HepG2 (cell line): ENCODE measurements around the gene CACTIN. TPM values are rescaled to one million over a fixed set of nuclear protein-coding genes. Genes with fewer than 3 reads are reported as not detected.

Experiments
- ATAC-seq: fragments of 200-7000 bp; cut with Tn5 transposase; 3 replicates; pipeline ENCODE4 v1.9.1; 2020; ENCODE audit warnings: mild to moderate bottlenecking, moderate library complexity
- BruUV-seq: library from RNA; stranded (reverse); fragments of 400-500 nt; replicated peaks from 2 replicates; lab custom pipeline; 2021; lab: Mats Ljungman, UMichigan
- CTCF ChIA-PET: fragments of 300-600 bp; formaldehyde crosslinking; extraction: SDS; loops from one replicate; lab custom pipeline; 2021; ENCODE audit warnings: low total read pairs, inconsistent platforms, low intra/inter-chr PET ratio; lab: Yijun Ruan, JAX
- POLR2A ChIA-PET: fragments of 350-600 bp; sonication (Branson Sonifier 250); formaldehyde crosslinking; loops from one replicate; lab custom pipeline; 2020; ENCODE audit warnings: antibody characterized with exemption, inconsistent platforms; lab: Yijun Ruan, JAX
- DNase-seq: peaks from one replicate; pipeline ENCODE4 v3.0.0-alpha.2; 2015; ENCODE audit warnings: low spot score
- FAIRE-seq: peaks from 3 replicates; lab custom pipeline; 2011; peaks lifted over from hg19 to GRCh38; lab: Jason Lieb, UNC
- H2AFZ ChIP-seq: one replicate; pipeline ENCODE4 v1.6.1; 2011; ENCODE audit warnings: low read length, inconsistent platforms
- H3K27ac ChIP-seq: fragments of 300-600 bp; 3 replicates; pipeline ENCODE4 v1.8.0; 2011; ENCODE audit warnings: mixed run types, mild to moderate bottlenecking, mixed read lengths, low read length, inconsistent platforms; ENCODE audit not compliant: insufficient read depth; ENCODE audit errors: extremely low read length
- H3K27me3 ChIP-seq, 2 experiments: fragments of 200-600 bp in 1 of 2; 2 replicates in 1 of 2; 3 replicates in 1 of 2; pipeline versions ENCODE4 v1.6.0 to v1.8.0; 2011; ENCODE audit warnings: low read length in 2 of 2, mild to moderate bottlenecking in 2 of 2, moderate library complexity in 2 of 2, inconsistent platforms in 1 of 2; ENCODE audit not compliant: insufficient read depth in 2 of 2, control insufficient read depth in 1 of 2
- H3K36me3 ChIP-seq, 2 experiments: fragments of 200-600 bp in 1 of 2; replicated peaks in 1 of 2; 2 replicates in 1 of 2; 3 replicates in 1 of 2; pipeline versions ENCODE4 v1.5.1 to v1.8.0; 2011; ENCODE audit warnings: low read length in 2 of 2, inconsistent platforms in 1 of 2; ENCODE audit not compliant: insufficient read depth in 2 of 2, control insufficient read depth in 1 of 2
- H3K4me1 ChIP-seq: 2 replicates; pipeline ENCODE4 v1.5.1; 2012; ENCODE audit warnings: low read length, inconsistent platforms; ENCODE audit not compliant: insufficient read depth
- H3K4me2 ChIP-seq: 2 replicates; pipeline ENCODE4 v1.6.0; 2011; ENCODE audit warnings: low read depth, low read length, inconsistent platforms
- H3K4me3 ChIP-seq, 3 experiments: fragments of 200-600 bp in 1 of 3; sonication (generic), shearing (Covaris generic) in 1 of 3; replicated peaks in 1 of 3; 2 replicates each; pipeline ENCODE4 v1.5.1; 2011 to 2016; ENCODE audit warnings: low read length in 3 of 3, inconsistent platforms in 2 of 3, low read depth in 2 of 3, mild to moderate bottlenecking in 2 of 3, control low read depth in 1 of 3, mixed read lengths in 1 of 3; ENCODE audit not compliant: insufficient read depth in 1 of 3
- H3K79me2 ChIP-seq: one replicate; pipeline ENCODE4 v1.6.1; 2011; ENCODE audit warnings: low read length, inconsistent platforms; ENCODE audit not compliant: insufficient read depth
- H3K9ac ChIP-seq: 2 replicates; pipeline ENCODE4 v1.6.0; 2011; ENCODE audit warnings: mild to moderate bottlenecking, low read depth, low read length, inconsistent platforms; ENCODE audit not compliant: insufficient read depth
- H3K9me3 ChIP-seq: 2 replicates; pipeline ENCODE4 v1.5.1; 2012; ENCODE audit warnings: mild to moderate bottlenecking, low read length
- H4K20me1 ChIP-seq: 2 replicates; pipeline ENCODE4 v1.6.0; 2011; ENCODE audit warnings: inconsistent platforms, mild to moderate bottlenecking, low read length, moderate library complexity; ENCODE audit not compliant: insufficient read depth
- BCL6 ChIP-seq: IDR thresholded peaks from 2 replicates; pipeline ENCODE4 v1.6.1; 2016; ENCODE audit warnings: missing genetic modification reagents, missing compliant biosample characterization
- ELF1 ChIP-seq: sonication (generic); formaldehyde crosslinking; IDR thresholded peaks from 2 replicates; pipeline ENCODE4 v1.4.0; 2020; ENCODE audit warnings: missing genetic modification reagents
- GTF3A ChIP-seq: sonication (generic); formaldehyde crosslinking; conservative IDR thresholded peaks from 2 replicates; pipeline ENCODE4 v1.4.0; 2020; ENCODE audit warnings: mild to moderate bottlenecking, missing genetic modification reagents
- HNRNPL ChIP-seq: fragments of 200-400 bp; formaldehyde crosslinking; IDR thresholded peaks from 2 replicates; pipeline ENCODE4 v1.6.1; 2017; ENCODE audit warnings: mild to moderate bottlenecking, low read depth, low read length
- KAT2B ChIP-seq: fragments of 150-350 bp; IDR thresholded peaks from 2 replicates; pipeline ENCODE4 v1.6.1; 2014; ENCODE audit warnings: low read depth, low read length, borderline replicate concordance
- PHB2 ChIP-seq: fragments of 450-650 bp; IDR thresholded peaks from 2 replicates; pipeline ENCODE4 v1.6.1; 2018; ENCODE audit not compliant: partially characterized antibody
- PRPF4 ChIP-seq: fragments of 200-400 bp; formaldehyde crosslinking; IDR thresholded peaks from 2 replicates; pipeline ENCODE4 v1.6.1; 2016; ENCODE audit warnings: low read length, low read depth; ENCODE audit not compliant: poor library complexity, severe bottlenecking
- SP1 ChIP-seq, 2 experiments: fragments of 450-650 bp in 1 of 2; sonication (generic) in 1 of 2; formaldehyde crosslinking in 1 of 2; IDR thresholded peaks; 2 replicates each; pipeline versions ENCODE4 v1.4.0 to v1.6.1; 2016 to 2020; ENCODE audit warnings: missing genetic modification reagents in 1 of 2
- ZBTB7A ChIP-seq: sonication (generic); formaldehyde crosslinking; IDR thresholded peaks from 2 replicates; pipeline ENCODE4 v1.8.0; 2022; ENCODE audit warnings: mild to moderate bottlenecking, missing genetic modification reagents
- WGBS: methylation state at CpG from one replicate; pipeline ENCODE4 v1.1.6; 2017; ENCODE audit warnings: low lambda C conversion rate; 5-methylcytosine and 5-hydroxymethylcytosine counted together
- in situ Hi-C: cut with HindIII; loops from 2 replicates; pipeline ENCODE4 v1.10.0; 2017; ENCODE audit warnings: low pct_unique_long_range_greater_than_20kb; ENCODE audit not compliant: extremely low pct_ligation_motif_present
- intact Hi-C: fragments of 100-400 bp; cut with micrococcal nuclease; formaldehyde crosslinking; loops from one replicate; pipeline ENCODE4 v1.10.0; 2022; ENCODE audit not compliant: unreplicated experiment
- polyA plus RNA-seq, 8 experiments: library from polyadenylated mRNA; depleted of rRNA in 3 of 8; stranded (reverse) in 7 of 8; unstranded in 1 of 8; fragments of >200 nt; fragmentation: Illumina TruSeq in 4 of 8; extraction: Trizol in 4 of 8; gene quantifications; 2 replicates each; pipeline versions ENCODE4 v1.2.1 to v1.2.3, GENCODE V29; 2011 to 2016; ENCODE audit warnings: low read depth in 4 of 8, missing spikeins in 1 of 8, mixed read lengths in 1 of 8; ENCODE audit not compliant: insufficient read depth in 1 of 8
- total RNA-seq, 5 experiments: library from RNA; depleted of rRNA; stranded (reverse); fragments of >200 nt; fragmentation: Illumina TruSeq; extraction: Trizol; gene quantifications; 2 replicates each; pipeline ENCODE4 v1.2.3, GENCODE V29; 2016; ENCODE audit warnings: low read depth in 1 of 5
- TF ChIP-seq, protein P1 (sequence below): sonication (generic); formaldehyde crosslinking; IDR thresholded peaks from 2 replicates; pipeline ENCODE4 v1.5.1; 2020; ENCODE audit warnings: mild to moderate bottlenecking, missing genetic modification reagents, moderate library complexity
- TF ChIP-seq, protein P2 (sequence below): sonication (generic); formaldehyde crosslinking; conservative IDR thresholded peaks from 2 replicates; pipeline ENCODE4 v1.4.0; 2020; ENCODE audit warnings: missing genetic modification reagents
- TF ChIP-seq, protein P3 (sequence below): sonication (generic); formaldehyde crosslinking; IDR thresholded peaks from 2 replicates; pipeline ENCODE4 v1.4.0; 2020; ENCODE audit warnings: missing genetic modification reagents
- TF ChIP-seq, protein P4 (sequence below): IDR thresholded peaks from 2 replicates; pipeline ENCODE4 v1.6.1; 2016; ENCODE audit warnings: low read depth

The CACTIN gene
- total and polyA plus RNA-seq, 2 of the 13 experiments (the other 11 are each of a cell fraction or from before 2014, with no cell fraction given), result 10.0 to 16.6 TPM

DNA sequence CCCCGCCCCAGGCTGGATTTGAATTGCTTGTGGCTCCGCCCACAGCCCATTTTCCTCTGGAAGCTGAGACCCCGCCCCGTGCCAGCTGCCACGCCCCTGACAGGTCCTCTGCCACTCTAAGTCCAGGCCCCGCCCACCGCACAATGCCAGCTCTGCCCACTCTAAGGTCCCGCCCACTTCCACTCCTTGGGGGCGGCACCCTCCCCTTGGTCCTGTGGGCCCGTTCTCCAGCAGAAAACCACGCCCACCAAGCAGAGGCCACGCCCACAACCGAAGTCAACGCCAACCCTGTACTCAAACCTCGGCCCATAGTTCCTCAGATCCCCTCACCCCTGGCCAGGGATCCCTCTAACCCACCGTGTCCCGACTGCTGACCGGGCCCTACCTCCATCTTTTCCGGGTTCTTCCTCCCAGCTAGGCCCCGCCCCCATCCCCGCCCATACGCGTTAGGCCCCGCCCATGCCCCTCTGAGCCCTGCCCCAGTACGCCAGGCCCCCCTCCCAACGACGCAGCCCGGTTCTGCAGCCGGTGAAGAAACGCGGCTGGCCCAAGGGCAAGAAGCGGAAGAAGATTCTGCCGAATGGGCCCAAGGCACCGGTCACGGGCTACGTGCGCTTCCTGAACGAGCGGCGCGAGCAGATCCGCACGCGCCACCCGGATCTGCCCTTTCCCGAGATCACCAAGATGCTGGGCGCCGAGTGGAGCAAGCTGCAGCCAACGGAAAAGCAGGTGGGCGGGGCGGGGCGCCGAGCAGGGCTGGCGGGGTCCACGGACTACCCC, 52.5 kb downstream of the CACTIN start:
- Histone ChIP-seq H3K27ac (peak overlapping the region; percentile 63), H2AFZ (no peak overlapping the region), H3K4me2 (peak overlapping the region; percentile 74), H3K4me3 (peak overlapping the region; percentile 81 to 94 (median 92); a peak in 4 of 6 replicates), H3K9me3 (no peaks in the 10 kb centered on the region), H4K20me1 (peaks cover 4% of the 10 kb centered on the region), H3K36me3 (no peaks in the 10 kb centered on the region; a peak in 1 of 5 replicates), H3K27me3 (no peaks in the 10 kb centered on the region), H3K79me2 (peaks cover 2% of the 10 kb centered on the region), H3K9ac (peak overlapping the region; percentile 87), H3K4me1 (peaks cover 34% of the 10 kb centered on the region)
- ChIA-PET CTCF (no interaction called here), POLR2A (interaction anchor here (0.9 to 1.0 kb wide), 2 partner anchors 9 to 73 kb away, joined by 3 read pairs; partner anchors contain the start of gene DOHH)
- DNase-seq (peak; percentile 85), ATAC-seq (peak; percentile 28), FAIRE-seq (peak; percentile 63)
- in situ Hi-C loops, result no loop called here
- intact Hi-C loops, result loop anchor here (5.0 kb wide), 1 partner anchor 67 kb away; the partner anchor contains the start of gene FZR1
- WGBS, result 83% methylated on average over 46 of the region's 55 CpGs
- BruUV-seq, result no TSS peak
- TF ChIP-seq PRPF4 (no peak), PHB2 (no peak), GTF3A (CRISPR knock-in tag) (no peak), BCL6 (CRISPR knock-in tag) (no peak), ELF1 (no peak), SP1 (IDR thresholded peaks at IDR 0.05) (peak; percentile 82), SP1 (CRISPR knock-in tag; IDR thresholded peaks at IDR 0.05) (peak; percentile 94), HNRNPL (peak; percentile 89), KAT2B (no peak), ZBTB7A (no peak)
- TF ChIP-seq, protein P1, sequence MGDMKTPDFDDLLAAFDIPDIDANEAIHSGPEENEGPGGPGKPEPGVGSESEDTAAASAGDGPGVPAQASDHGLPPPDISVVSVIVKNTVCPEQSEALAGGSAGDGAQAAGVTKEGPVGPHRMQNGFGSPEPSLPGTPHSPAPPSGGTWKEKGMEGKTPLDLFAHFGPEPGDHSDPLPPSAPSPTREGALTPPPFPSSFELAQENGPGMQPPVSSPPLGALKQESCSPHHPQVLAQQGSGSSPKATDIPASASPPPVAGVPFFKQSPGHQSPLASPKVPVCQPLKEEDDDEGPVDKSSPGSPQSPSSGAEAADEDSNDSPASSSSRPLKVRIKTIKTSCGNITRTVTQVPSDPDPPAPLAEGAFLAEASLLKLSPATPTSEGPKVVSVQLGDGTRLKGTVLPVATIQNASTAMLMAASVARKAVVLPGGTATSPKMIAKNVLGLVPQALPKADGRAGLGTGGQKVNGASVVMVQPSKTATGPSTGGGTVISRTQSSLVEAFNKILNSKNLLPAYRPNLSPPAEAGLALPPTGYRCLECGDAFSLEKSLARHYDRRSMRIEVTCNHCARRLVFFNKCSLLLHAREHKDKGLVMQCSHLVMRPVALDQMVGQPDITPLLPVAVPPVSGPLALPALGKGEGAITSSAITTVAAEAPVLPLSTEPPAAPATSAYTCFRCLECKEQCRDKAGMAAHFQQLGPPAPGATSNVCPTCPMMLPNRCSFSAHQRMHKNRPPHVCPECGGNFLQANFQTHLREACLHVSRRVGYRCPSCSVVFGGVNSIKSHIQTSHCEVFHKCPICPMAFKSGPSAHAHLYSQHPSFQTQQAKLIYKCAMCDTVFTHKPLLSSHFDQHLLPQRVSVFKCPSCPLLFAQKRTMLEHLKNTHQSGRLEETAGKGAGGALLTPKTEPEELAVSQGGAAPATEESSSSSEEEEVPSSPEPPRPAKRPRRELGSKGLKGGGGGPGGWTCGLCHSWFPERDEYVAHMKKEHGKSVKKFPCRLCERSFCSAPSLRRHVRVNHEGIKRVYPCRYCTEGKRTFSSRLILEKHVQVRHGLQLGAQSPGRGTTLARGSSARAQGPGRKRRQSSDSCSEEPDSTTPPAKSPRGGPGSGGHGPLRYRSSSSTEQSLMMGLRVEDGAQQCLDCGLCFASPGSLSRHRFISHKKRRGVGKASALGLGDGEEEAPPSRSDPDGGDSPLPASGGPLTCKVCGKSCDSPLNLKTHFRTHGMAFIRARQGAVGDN (CRISPR knock-in tag), result peak; percentile 31; the same call in 1 of the 2 replicates
- TF ChIP-seq, protein P2, sequence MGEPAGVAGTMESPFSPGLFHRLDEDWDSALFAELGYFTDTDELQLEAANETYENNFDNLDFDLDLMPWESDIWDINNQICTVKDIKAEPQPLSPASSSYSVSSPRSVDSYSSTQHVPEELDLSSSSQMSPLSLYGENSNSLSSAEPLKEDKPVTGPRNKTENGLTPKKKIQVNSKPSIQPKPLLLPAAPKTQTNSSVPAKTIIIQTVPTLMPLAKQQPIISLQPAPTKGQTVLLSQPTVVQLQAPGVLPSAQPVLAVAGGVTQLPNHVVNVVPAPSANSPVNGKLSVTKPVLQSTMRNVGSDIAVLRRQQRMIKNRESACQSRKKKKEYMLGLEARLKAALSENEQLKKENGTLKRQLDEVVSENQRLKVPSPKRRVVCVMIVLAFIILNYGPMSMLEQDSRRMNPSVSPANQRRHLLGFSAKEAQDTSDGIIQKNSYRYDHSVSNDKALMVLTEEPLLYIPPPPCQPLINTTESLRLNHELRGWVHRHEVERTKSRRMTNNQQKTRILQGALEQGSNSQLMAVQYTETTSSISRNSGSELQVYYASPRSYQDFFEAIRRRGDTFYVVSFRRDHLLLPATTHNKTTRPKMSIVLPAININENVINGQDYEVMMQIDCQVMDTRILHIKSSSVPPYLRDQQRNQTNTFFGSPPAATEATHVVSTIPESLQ (CRISPR knock-in tag), result no peak
- TF ChIP-seq, protein P3, sequence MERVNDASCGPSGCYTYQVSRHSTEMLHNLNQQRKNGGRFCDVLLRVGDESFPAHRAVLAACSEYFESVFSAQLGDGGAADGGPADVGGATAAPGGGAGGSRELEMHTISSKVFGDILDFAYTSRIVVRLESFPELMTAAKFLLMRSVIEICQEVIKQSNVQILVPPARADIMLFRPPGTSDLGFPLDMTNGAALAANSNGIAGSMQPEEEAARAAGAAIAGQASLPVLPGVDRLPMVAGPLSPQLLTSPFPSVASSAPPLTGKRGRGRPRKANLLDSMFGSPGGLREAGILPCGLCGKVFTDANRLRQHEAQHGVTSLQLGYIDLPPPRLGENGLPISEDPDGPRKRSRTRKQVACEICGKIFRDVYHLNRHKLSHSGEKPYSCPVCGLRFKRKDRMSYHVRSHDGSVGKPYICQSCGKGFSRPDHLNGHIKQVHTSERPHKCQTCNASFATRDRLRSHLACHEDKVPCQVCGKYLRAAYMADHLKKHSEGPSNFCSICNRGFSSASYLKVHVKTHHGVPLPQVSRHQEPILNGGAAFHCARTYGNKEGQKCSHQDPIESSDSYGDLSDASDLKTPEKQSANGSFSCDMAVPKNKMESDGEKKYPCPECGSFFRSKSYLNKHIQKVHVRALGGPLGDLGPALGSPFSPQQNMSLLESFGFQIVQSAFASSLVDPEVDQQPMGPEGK (CRISPR knock-in tag), result peak; percentile 25; the same call in 1 of the 2 replicates
- TF ChIP-seq, protein P4, sequence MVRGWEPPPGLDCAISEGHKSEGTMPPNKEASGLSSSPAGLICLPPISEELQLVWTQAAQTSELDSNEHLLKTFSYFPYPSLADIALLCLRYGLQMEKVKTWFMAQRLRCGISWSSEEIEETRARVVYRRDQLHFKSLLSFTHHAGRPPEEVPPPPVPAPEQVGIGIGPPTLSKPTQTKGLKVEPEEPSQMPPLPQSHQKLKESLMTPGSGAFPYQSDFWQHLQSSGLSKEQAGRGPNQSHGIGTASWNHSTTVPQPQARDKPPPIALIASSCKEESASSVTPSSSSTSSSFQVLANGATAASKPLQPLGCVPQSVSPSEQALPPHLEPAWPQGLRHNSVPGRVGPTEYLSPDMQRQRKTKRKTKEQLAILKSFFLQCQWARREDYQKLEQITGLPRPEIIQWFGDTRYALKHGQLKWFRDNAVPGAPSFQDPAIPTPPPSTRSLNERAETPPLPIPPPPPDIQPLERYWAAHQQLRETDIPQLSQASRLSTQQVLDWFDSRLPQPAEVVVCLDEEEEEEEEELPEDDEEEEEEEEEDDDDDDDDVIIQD, result no peak
